22Rv1 (cell line): Measurements from ENCODE around the gene LRP5.

Experiments
- CTCF ChIP-seq: fragments of 450-650 bp; IDR thresholded peaks from 2 replicates; pipeline ENCODE4 v1.5.1; 2017; ENCODE audit warnings: mild to moderate bottlenecking
- ZFX ChIP-seq: fragments of 450-650 bp; IDR thresholded peaks from 2 replicates; pipeline ENCODE4 v1.6.1; 2017; ENCODE audit warnings: antibody characterized with exemption, borderline replicate concordance

- no peak for TF ChIP-seq CTCF
- no peak for TF ChIP-seq ZFX
Measured at GRCh38 chr11:68468217-68468828, 155.9 kb downstream of the LRP5 start.
